Transverse colon (tissue), 4 donors: ENCODE data around the gene SUMF1.

Experiments used
- CTCF ChIP-seq, 5 experiments: fragments of 200-600 bp in 3 of 5; fragments of 450-650 bp in 2 of 5; sonication (generic) in 3 of 5; IDR thresholded peaks; 1 replicate in 2 of 5; 2 replicates in 3 of 5; pipeline ENCODE4 v1.5.1; 2016 to 2017; ENCODE audit warnings: antibody characterized with exemption in 5 of 5, inconsistent platforms in 3 of 5, mild to moderate bottlenecking in 2 of 5, moderate library complexity in 1 of 5
- POLR2AphosphoS5 ChIP-seq, 3 donors: sonication (generic); formaldehyde crosslinking; IDR thresholded peaks; one replicate each; pipeline ENCODE4 v1.6.1; 2016; ENCODE audit warnings: antibody characterized with exemption in 3 of 3

GRCh38 chr3:4409971-4410573 lies 57.0 kb downstream of the SUMF1 start:
- TF ChIP-seq CTCF (IDR thresholded peaks at IDR 0.05) (no peak), POLR2AphosphoS5 (IDR thresholded peaks at IDR 0.05) (no peak)
